Fibroblast of lung (primary cell): ENCODE measurements around the gene KHDRBS1.

Source experiments
- EZH2 ChIP-seq: IDR thresholded peaks from 2 replicates; pipeline ENCODE4 v1.5.1; 2012; ENCODE audit warnings: low read length, control low read depth, mild to moderate bottlenecking; ENCODE audit errors: missing control alignments
- TF ChIP-seq, protein P1 (sequence below), 2 donors: IDR thresholded peaks in 1 of 2; conservative IDR thresholded peaks in 1 of 2; 1 replicate in 1 of 2; 2 replicates in 1 of 2; pipeline ENCODE4 v1.5.1; 2011 to 2012; ENCODE audit warnings: low read length in 2 of 2, control low read depth in 1 of 2, inconsistent platforms in 1 of 2, low read depth in 1 of 2, mild to moderate bottlenecking in 1 of 2

DNA sequence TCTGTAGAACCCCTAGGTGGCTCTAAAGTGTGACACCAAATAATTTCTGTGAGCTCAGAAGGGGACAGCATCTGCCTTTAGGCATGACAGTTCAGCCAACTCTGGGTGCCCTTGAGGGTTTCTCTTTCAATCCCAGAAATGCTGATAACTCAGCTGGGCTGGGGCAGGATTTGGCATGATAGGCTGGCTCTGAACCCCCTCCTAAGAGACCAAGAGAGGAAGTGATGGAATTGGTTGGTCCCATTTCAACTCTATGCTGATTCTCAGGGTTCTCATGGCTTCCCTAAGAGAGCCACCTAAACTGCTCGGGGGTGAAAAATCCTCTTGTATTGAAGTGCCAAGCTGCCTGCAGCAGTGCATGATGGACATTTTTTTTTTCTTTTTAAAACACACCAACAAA lies 30.6 kb downstream of the KHDRBS1 start:
- TF ChIP-seq, protein P1, sequence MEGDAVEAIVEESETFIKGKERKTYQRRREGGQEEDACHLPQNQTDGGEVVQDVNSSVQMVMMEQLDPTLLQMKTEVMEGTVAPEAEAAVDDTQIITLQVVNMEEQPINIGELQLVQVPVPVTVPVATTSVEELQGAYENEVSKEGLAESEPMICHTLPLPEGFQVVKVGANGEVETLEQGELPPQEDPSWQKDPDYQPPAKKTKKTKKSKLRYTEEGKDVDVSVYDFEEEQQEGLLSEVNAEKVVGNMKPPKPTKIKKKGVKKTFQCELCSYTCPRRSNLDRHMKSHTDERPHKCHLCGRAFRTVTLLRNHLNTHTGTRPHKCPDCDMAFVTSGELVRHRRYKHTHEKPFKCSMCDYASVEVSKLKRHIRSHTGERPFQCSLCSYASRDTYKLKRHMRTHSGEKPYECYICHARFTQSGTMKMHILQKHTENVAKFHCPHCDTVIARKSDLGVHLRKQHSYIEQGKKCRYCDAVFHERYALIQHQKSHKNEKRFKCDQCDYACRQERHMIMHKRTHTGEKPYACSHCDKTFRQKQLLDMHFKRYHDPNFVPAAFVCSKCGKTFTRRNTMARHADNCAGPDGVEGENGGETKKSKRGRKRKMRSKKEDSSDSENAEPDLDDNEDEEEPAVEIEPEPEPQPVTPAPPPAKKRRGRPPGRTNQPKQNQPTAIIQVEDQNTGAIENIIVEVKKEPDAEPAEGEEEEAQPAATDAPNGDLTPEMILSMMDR (conservative IDR thresholded peaks at IDR 0.05 in 1 of 2, IDR thresholded peaks at IDR 0.05 in 1 of 2; ENCODE audit: low read depth in 1 of 2, low read length in 2 of 2): no peak
- no peak for TF ChIP-seq EZH2
